HCT116 (cell line): Measurements from ENCODE around the gene LPIN1. TPM values are rescaled to one million over a fixed set of nuclear protein-coding genes. Genes with fewer than 3 reads are reported as not detected.

Experiments used
- ATAC-seq: fragments of 200-7000 bp; cut with Tn5 transposase; 2 replicates; pipeline ENCODE4 v1.9.1; 2020; ENCODE audit warnings: mild to moderate bottlenecking, moderate library complexity
- BruUV-seq: library from RNA; stranded (reverse); fragments of 400-500 nt; replicated peaks from 2 replicates; lab custom pipeline; 2021; lab: Mats Ljungman, UMichigan
- CTCF ChIA-PET: fragments of 300-600 bp; sonication (Branson Sonifier 250); formaldehyde crosslinking; loops from one replicate; lab custom pipeline; 2021; ENCODE audit warnings: antibody characterized with exemption; lab: Charles Lee
- POLR2A ChIA-PET: fragments of 300-600, 350-600 bp; sonication (Branson Sonifier 250); formaldehyde crosslinking; loops from one replicate; lab custom pipeline; 2021; ENCODE audit warnings: antibody characterized with exemption; lab: Charles Lee
- RAD21 ChIA-PET, 2 experiments: fragments of 300-600 bp; sonication (Branson Sonifier 250); formaldehyde crosslinking; loops; one replicate each; lab custom pipeline; 2023; ENCODE audit warnings: low total read pairs in 2 of 2; ENCODE audit not compliant: uncharacterized antibody in 2 of 2, unreplicated experiment in 2 of 2, low non-redundant PET in 1 of 2; lab: Charles Lee
- DNase-seq: peaks from one replicate; pipeline ENCODE4 v3.0.0-alpha.2; 2010; ENCODE audit warnings: low read depth, low spot score
- H2AFZ ChIP-seq: fragments of 200-600 bp; shearing (Covaris generic), sonication (generic); 2 replicates; pipeline ENCODE4 v1.6.1; 2017; ENCODE audit warnings: low read depth, mixed run types, mixed read lengths, antibody characterized with exemption, low read length; ENCODE audit not compliant: poor library complexity, severe bottlenecking
- H3K27ac ChIP-seq: 2 replicates; pipeline ENCODE4 v1.5.1; 2012; ENCODE audit warnings: low read depth, low read length
- H3K27me3 ChIP-seq: fragments of 200-600 bp; sonication (generic); 2 replicates; pipeline ENCODE4 v1.6.1; 2016; ENCODE audit warnings: mixed run types, low read length, mixed read lengths; ENCODE audit not compliant: insufficient read depth
- H3K36me3 ChIP-seq, 2 experiments: fragments of 200-500 bp in 1 of 2; fragments of 200-600 bp in 1 of 2; sonication (Bioruptor generic) in 1 of 2; sonication (generic) in 1 of 2; 2 replicates each; pipeline versions ENCODE4 v1.5.1 to v1.6.1; 2014 to 2016; ENCODE audit warnings: low read length in 2 of 2, inconsistent platforms in 1 of 2, mixed read lengths in 1 of 2, mixed run types in 1 of 2; ENCODE audit not compliant: insufficient read depth in 2 of 2, control insufficient read depth in 1 of 2
- H3K4me1 ChIP-seq, 2 experiments: fragments of 200-600 bp in 1 of 2; sonication (generic) in 1 of 2; 2 replicates each; pipeline versions ENCODE4 v1.5.1 to v1.6.1; 2012 to 2017; ENCODE audit warnings: low read length in 2 of 2, inconsistent platforms in 1 of 2, mild to moderate bottlenecking in 1 of 2, mixed read lengths in 1 of 2, mixed run types in 1 of 2, moderate library complexity in 1 of 2; ENCODE audit not compliant: insufficient read depth in 2 of 2, control insufficient read depth in 1 of 2
- H3K4me2 ChIP-seq: fragments of 200-600 bp; sonication (generic); 2 replicates; pipeline ENCODE4 v1.6.1; 2017; ENCODE audit warnings: mixed run types, low read length, mixed read lengths
- H3K4me3 ChIP-seq, 2 experiments: fragments of 200-600 bp in 1 of 2; sonication (generic) in 1 of 2; replicated peaks in 1 of 2; 2 replicates each; pipeline ENCODE4 v1.5.1; 2011 to 2016; ENCODE audit warnings: low read length in 2 of 2, control low read depth in 1 of 2, low read depth in 1 of 2, mild to moderate bottlenecking in 1 of 2, mixed read lengths in 1 of 2, mixed run types in 1 of 2
- H3K79me2 ChIP-seq: fragments of 200-600 bp; sonication (generic); 2 replicates; pipeline ENCODE4 v1.6.1; 2017; ENCODE audit warnings: mild to moderate bottlenecking, mixed run types, low read length, moderate library complexity, mixed read lengths; ENCODE audit not compliant: insufficient read depth
- H3K9ac ChIP-seq: fragments of 200-600 bp; sonication (generic); 2 replicates; pipeline ENCODE4 v1.6.1; 2016; ENCODE audit warnings: low read length, mixed read lengths
- H3K9me2 ChIP-seq: fragments of 200-600 bp; sonication (generic), shearing (Covaris generic); 2 replicates; pipeline ENCODE4 v1.6.1; 2017; ENCODE audit warnings: mixed run types, mild to moderate bottlenecking, moderate library complexity; ENCODE audit not compliant: insufficient read depth
- H3K9me3 ChIP-seq, 2 experiments: fragments of 200-500 bp in 1 of 2; fragments of 200-600 bp in 1 of 2; sonication (Bioruptor generic) in 1 of 2; sonication (generic) in 1 of 2; 2 replicates each; pipeline ENCODE4 v1.6.1; 2014 to 2017; ENCODE audit warnings: low read length in 2 of 2, mixed read lengths in 2 of 2, inconsistent platforms in 1 of 2, low read depth in 1 of 2, mild to moderate bottlenecking in 1 of 2, mixed run types in 1 of 2, moderate library complexity in 1 of 2; ENCODE audit not compliant: control insufficient read depth in 1 of 2, insufficient read depth in 1 of 2
- H4K20me1 ChIP-seq: fragments of 200-600 bp; sonication (generic), shearing (Covaris generic); 2 replicates; pipeline ENCODE4 v1.6.1; 2017; ENCODE audit warnings: mixed run types, mild to moderate bottlenecking, moderate library complexity; ENCODE audit not compliant: insufficient read depth
- CBX3 ChIP-seq: IDR thresholded peaks from 2 replicates; pipeline ENCODE4 v1.6.1; 2012; ENCODE audit warnings: low read depth
- CEBPB ChIP-seq: IDR thresholded peaks from 2 replicates; pipeline ENCODE4 v1.6.1; 2012; ENCODE audit warnings: low read depth
- EGR1 ChIP-seq: IDR thresholded peaks from 2 replicates; pipeline ENCODE4 v1.6.1; 2012; ENCODE audit warnings: low read depth
- EZH2phosphoT487 ChIP-seq: fragments of 200-600 bp; IDR thresholded peaks from 2 replicates; pipeline ENCODE4 v1.6.1; 2018; ENCODE audit warnings: antibody characterized with exemption, borderline replicate concordance
- MAX ChIP-seq: IDR thresholded peaks from 2 replicates; pipeline ENCODE4 v1.6.1; 2012
- POLR2AphosphoS5 ChIP-seq: IDR thresholded peaks from 2 replicates; pipeline ENCODE4 v1.6.1; 2011; ENCODE audit warnings: mild to moderate bottlenecking, low read depth, low read length, moderate library complexity
- RAD21 ChIP-seq: IDR thresholded peaks from 2 replicates; pipeline ENCODE4 v1.6.1; 2012; ENCODE audit warnings: low read depth, mild to moderate bottlenecking
- SIN3A ChIP-seq: IDR thresholded peaks from 2 replicates; pipeline ENCODE4 v1.6.1; 2012; ENCODE audit warnings: low read depth
- ZNF274 ChIP-seq: fragments of 200-500 bp; sonication (Bioruptor generic); IDR thresholded peaks from 2 replicates; pipeline ENCODE4 v1.6.1; 2014; ENCODE audit warnings: mild to moderate bottlenecking, low read depth, low read length, inconsistent platforms
- intact Hi-C: fragments of 100-400 bp; cut with micrococcal nuclease; formaldehyde crosslinking; loops from 2 replicates; pipeline ENCODE4 v1.10.0; 2022
- total RNA-seq: library from RNA; stranded (reverse); gene quantifications from one replicate; pipeline ENCODE4 v1.2.1, GENCODE V29; 2021; ENCODE audit not compliant: unreplicated experiment

LPIN1 gene
- total RNA-seq, 1 experiment from 2014 or later, result 16.7 TPM

- no peaks in the 10 kb centered on the region for H3K27me3 ChIP-seq
- no peaks in the 10 kb centered on the region for H4K20me1 ChIP-seq
- no peaks in the 10 kb centered on the region for H3K9me2 ChIP-seq
- peak overlapping the region; percentile 88 for H2AFZ ChIP-seq
- H3K9ac ChIP-seq, result peak overlapping the region; percentile 52
- peaks cover 21% of the 10 kb centered on the region for H3K79me2 ChIP-seq
- RAD21 ChIA-PET, result no interaction called here
- TF ChIP-seq EGR1 (no peak), EZH2phosphoT487 (no peak), POLR2AphosphoS5 (no peak), ZNF274 (no peak), CEBPB (no peak), RAD21 (no peak), CBX3 (no peak), MAX (no peak), SIN3A (no peak)
- CTCF ChIA-PET, result interaction anchor here (0.8 to 2.8 kb wide), 5 partner anchors 13 to 613 kb away, joined by 3 to 20 read pairs (median 4); a partner anchor contains a TSS
- ATAC-seq (peak; percentile 1; the same call in 1 of the 2 replicates), DNase-seq (no peak)
- no peaks in the 10 kb centered on the region for H3K9me3 ChIP-seq
- H3K4me1 ChIP-seq, result peaks cover 56 to 73% of the 10 kb centered on the region in 2 experiments
- peak overlapping the region; percentile 44 to 78 for H3K4me3 ChIP-seq
- no peaks in the 10 kb centered on the region for H3K36me3 ChIP-seq
- no TSS peak for BruUV-seq
- POLR2A ChIA-PET, result no interaction called here
- intact Hi-C loops, result no loop called here
- peak overlapping the region; percentile 69 for H3K27ac ChIP-seq
- H3K4me2 ChIP-seq, result peak overlapping the region; percentile 86
These were observed 638 bp upstream of the LPIN1 start for GRCh38 chr2:11745613-11746375.
